Frontal cortex (tissue), 4 donors: Measurements from ENCODE around the gene ZNF197. TPM values are rescaled to one million over a fixed set of nuclear protein-coding genes. Genes with fewer than 3 reads are reported as not detected.
"Not testable (repeated sequence)": the region's sequence is repeated elsewhere in the genome, so short reads cannot be mapped to it uniquely, and the experiment has no call there.

Experiments
- DNase-seq, 2 donors: peaks; one replicate each; pipeline ENCODE4 v3.0.0; 2012; ENCODE audit warnings: low spot score in 2 of 2
- FAIRE-seq: peaks from 2 replicates; lab custom pipeline; 2012; peaks lifted over from hg19 to GRCh38; lab: Jason Lieb, UNC
- total RNA-seq: library from RNA; depleted of rRNA; stranded (reverse); fragments of >200 nt; gene quantifications from one replicate; pipeline ENCODE4 v1.2.3, GENCODE V29; 2014
- donor health status: control.
- donor health status: control.
- donor health status: control.

ZNF197 gene
- total RNA-seq, 1 donor from 2014 or later, result 62.4 TPM

DNA sequence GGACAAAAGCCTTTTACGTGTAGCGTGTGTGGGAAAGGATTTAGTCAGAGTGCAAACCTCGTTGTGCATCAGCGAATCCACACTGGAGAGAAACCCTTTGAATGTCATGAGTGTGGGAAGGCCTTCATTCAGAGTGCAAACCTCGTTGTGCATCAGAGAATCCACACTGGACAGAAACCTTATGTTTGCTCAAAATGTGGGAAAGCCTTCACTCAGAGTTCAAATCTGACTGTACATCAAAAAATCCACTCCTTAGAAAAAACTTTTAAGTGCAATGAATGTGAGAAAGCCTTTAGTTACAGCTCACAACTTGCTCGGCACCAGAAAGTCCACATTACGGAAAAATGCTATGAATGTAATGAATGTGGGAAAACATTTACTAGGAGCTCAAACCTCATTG is 34.2 kb downstream of the ZNF197 start:
- no peak for DNase-seq
- no peak for FAIRE-seq

DNA sequence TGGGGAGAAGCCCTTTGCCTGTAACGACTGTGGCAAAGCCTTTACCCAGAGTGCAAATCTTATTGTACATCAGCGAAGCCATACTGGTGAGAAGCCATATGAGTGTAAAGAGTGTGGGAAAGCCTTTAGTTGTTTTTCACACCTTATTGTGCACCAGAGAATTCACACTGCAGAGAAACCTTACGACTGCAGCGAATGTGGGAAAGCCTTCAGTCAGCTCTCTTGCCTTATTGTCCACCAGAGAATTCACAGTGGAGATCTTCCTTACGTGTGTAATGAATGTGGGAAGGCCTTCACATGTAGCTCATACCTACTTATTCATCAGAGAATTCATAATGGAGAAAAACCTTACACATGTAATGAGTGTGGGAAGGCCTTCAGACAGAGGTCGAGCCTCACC is 34.6 kb downstream of the ZNF197 start:
- DNase-seq (no peak), FAIRE-seq (no peak)

DNA sequence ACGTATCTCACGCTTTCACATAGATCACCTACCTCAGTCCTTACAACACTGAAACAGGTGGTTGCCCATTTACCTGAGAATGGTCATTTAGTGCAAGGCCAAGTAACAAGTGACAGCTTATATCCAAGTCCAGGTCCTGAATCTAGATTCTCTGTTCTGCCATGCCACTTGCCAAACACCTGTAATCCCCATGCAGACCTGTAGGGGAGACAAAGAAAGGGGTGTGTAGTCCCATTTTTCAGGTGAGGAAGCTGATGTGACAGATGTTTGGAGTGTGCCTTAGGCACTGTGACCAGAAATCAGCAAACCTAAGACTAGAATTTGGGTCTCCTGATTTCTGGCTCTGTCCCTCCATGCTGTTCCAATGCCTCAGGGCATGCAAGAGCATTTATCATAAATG is 36.4 kb downstream of the ZNF197 start:
- DNase-seq, result no peak
- no peak for FAIRE-seq

DNA sequence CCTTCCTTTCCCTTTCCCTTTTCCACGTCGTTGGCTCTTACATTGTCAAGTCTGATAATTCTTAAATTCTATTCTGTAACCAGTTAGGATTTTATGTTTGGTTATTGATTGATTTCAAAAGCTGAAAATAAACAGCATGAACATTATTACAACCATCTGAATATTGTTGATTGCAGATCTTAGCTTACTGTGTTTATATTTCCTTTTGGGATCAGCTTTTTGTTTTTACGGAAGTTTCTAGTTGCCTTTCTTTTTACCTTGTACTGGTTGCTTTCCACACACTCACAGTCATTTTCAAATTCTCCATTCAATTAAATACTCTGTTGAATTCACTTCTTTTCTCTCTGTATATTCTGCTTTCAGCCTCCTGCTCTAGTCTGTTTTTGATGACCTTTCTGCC is 40.3 kb downstream of the ZNF197 start:
- no peak for FAIRE-seq
- no peak for DNase-seq

DNA sequence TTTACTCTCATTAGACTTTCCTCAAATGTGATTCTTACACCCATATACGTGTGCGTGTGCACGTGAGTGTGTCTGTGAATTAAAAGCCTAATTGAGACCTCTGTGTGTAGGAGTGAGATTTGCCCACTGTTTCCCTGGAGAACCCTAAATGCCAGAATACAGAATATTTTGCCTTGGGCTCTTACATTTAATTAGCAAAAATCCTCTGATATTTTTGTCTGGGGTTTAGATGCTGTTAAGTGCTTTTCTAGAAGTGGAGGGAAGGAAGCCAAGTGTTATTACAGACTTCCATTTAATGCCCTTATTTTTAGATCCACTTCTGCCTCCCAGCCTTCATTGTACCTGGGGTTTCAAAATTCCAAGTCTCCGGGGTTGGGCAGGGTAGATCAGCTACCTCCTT is 41.5 kb downstream of the ZNF197 start:
- DNase-seq (no peak), FAIRE-seq (no peak)

DNA sequence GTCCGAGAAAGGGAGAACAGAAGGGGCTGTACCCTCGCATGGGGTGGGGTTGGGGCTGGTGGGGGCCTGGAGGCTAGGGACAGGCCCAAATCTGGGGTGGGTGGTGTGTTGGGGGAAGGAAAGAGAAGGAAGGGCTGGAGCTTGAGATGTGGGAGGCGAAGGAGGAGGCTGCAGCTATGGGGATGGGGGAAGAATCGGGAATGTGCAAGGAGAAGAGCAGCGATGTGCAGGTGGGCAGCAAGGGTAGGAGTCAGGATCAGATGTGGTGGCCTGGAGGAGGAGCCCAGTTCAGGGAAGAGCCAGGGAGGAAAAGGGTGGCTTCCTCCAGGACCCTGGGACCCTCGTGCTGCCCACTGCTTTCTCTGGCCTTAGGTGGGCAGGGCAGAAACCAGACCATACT is 44.9 kb downstream of the ZNF197 start:
- DNase-seq (no peak), FAIRE-seq (no peak)

DNA sequence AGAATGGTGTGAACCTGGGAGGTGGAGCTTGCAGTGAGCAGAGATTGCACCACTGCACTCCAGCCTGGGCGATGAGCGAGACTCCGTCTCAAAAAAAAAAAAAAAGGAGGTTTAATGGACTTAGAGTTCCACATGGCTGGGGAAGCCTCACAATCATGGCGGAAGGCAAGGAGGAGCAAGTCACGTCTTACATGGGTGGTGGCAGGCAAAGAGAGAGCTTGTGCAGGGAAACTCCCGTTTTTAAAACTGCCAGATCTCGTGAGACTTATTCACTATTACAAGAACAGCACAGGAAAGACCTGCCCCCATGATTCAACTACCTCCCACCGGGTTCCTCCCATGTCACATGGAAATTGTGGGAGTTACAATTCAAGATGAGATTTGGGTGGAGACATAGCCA is 48.6 kb downstream of the ZNF197 start:
- FAIRE-seq, DNase-seq: not testable (repeated sequence)

DNA sequence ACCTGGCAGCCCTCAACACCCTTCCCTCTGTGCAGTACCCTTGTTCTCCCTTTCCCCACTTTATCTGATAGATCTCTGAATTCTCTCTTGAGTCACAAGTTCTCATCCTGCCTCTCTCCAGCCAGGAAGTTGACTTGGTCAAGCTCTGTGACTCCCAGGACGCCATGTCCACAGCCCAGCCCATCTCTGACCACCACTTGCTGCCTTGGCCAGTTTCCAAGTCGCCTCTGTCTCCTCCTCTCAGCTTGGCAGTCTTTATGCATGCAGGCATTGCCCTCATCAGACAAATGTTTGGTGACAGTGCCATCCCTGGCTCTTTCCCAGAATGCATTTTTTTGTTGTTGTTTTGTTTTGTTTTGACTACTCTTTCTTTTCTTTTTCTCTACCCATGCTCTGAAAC is 49.4 kb downstream of the ZNF197 start:
- no peak for FAIRE-seq
- DNase-seq, result no peak

DNA sequence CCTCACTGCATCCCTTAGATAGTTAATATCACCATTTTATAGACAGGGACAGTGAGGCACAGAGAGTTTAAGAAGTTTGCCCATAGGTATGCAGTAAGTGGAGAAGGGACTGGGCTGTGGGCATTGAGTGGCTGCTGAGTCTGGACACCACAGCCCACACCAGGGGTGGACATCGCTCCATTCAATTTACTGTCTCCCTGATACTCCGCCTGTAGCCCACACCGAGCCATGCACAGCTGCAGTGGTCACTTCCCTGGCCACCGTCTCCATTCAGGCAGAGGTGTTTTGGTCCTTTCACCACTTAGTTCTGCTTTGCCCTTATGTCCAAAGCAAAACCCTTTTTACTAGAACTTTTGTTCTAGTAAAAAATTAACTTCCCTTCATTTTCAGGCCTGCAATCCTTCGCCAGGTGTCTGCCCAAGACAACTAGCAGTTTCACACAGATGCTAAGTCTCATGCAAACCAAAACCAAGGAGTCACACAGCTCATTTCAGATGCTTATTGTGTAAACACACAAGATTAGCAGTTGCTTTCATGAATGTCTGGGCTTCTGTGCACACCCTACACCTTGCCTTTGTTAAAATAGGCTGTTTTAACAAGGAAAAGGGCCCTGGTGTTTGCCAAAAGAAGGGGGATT is 53.8 kb downstream of the ZNF197 start:
- no peak for FAIRE-seq
- no peak for DNase-seq

DNA sequence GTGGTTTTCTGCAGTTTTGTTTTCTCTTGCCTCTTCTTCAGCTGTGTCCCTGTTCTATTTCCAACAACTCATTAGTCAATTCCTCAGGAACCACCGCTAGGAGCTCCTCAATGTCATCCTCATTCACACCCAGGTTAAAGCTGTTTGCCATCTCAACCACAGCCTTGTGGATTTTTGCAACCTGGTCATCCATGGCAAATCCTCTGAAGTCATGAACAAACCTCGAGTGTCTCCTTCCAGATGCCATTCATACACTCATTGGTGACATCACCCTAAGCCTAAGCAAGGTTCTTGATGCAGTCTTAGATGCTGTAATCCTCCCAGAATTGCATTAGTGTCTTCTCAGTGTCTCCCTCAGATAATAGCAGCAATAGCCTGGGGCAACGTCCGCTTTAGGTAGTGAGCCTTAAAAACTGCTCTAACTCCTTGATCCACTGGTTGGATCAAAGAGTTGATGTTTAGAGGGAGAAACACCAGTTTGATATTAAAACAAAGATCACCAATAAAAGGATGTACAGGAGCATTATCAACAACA is 56.2 kb downstream of the ZNF197 start:
- FAIRE-seq (no peak), DNase-seq (no peak)

DNA sequence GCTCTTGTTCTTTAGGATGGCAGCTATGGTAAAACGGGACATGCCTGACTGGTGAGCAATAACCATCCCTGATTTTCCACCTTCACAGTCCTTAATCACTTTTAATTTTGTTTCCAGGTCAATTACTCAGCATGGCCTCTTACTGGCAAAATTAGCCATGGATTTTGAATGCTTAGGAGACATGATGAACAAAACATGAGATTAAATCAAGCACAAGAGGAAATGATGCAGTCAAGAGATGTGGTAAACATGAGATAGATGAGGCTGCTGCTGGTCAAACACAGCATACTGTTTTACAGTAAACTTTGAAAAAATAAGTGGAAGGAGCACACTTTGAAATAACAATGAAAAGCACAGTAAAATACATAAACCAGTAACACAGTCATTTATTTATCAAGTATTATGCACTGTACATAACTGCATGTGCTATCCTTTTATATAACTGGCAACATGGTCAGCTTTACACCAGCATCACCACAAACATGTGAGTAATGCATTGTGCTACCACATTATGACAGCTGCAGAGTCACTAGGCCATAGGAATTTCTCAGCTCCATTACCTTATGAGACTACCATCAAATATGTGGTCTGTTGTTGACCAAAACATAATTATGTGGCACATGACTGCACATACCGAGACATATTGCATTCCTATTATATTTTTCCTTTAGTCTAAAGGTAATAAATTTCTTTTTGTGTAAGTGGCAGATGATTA is 57.5 kb downstream of the ZNF197 start:
- DNase-seq (no peak), FAIRE-seq (no peak)

DNA sequence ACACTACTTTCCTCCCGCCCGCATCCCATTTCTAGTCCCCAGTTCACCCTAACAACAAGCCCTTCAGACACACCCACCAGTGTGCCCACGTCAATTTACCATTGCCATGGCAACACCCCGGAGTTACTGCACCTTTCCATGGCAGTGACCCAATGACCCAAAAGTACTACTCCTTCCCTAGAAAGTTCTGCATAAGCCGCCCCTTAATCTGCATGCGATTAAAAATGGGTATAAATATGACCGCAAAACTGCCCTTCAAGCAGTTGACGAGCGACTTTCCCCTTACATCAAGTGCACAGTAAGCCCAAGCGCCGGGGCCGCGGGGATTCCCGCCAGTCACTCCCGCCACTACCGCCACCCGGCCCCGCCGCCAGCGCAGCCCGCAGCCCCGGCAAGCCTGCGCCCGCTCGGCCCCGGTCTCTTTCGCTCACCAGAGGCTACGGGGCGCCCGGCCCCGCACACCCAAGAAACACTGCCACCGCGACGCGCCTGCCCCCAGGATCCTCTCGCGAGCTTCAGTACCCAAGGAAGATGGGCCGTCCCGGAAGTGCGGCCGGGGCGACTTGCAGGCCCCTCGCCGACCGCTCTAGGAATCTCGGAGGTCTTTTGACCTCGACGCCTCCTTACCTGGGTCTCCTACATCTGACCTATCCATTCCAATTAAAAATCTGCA is 60.4 kb downstream of the ZNF197 start:
- DNase-seq (peak; percentile 63 to 73), FAIRE-seq (no peak)

DNA sequence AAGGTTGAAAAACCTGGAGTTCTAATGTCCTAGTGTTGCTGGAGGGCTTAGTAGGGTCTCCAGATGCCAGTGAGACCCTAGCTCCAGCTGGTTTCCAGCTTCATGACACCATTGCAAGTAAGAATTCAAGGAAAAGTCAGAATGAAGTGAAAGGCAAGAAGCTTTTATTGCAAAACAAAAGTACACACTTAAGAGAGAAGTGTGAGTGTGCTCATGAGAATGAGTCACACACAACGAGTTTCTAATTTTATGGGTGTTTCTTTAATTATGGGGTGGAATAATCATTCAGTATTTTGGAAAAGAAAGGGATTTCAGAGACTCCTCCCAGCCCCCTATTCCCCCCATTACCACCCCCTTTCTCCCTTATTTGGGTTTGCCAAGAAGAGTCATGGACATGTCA is 63.1 kb downstream of the ZNF197 start:
- FAIRE-seq (no peak), DNase-seq (no peak)

Other genes starting within 250 kb of the ZNF197 start
- gene ZNF445, start 147.4 kb upstream of the ZNF197 start, total RNA-seq, result 29.3 TPM
- gene ZKSCAN7, start 69.8 kb upstream of the ZNF197 start, total RNA-seq, result 30.2 TPM
- 11.8 TPM for gene ZNF660, start 40.1 kb upstream of the ZNF197 start, total RNA-seq
- 22.4 TPM for gene ZNF35, start 23.7 kb downstream of the ZNF197 start, total RNA-seq
- gene ZNF502, start 87.6 kb downstream of the ZNF197 start, total RNA-seq, result 14.3 TPM
- gene ZNF501, start 104.6 kb downstream of the ZNF197 start, total RNA-seq, result 25.7 TPM
- gene KIAA1143, start 136.6 kb downstream of the ZNF197 start, total RNA-seq, result 33.8 TPM
- gene KIF15, start 136.8 kb downstream of the ZNF197 start, total RNA-seq, result 6.9 TPM
- gene TMEM42, start 236.9 kb downstream of the ZNF197 start, total RNA-seq, result 5.3 TPM
- gene TGM4, start 249.6 kb downstream of the ZNF197 start, total RNA-seq, result not detected